ENCODE data around the gene ADAM22.

- TF ChIP-seq CTCF (IDR thresholded peaks at IDR 0.05) (no peak), EP300 (IDR thresholded peaks at IDR 0.05) (no peak), POLR2A (IDR thresholded peaks at IDR 0.05) (no peak)
These were observed 271.1 kb downstream of the ADAM22 start for GRCh38 chr7:88205179-88205578.

All from ovary (tissue), 3 donors.